HL-60/S4 treated with phorbol 12-myristate 13-acetate at 8.2 ng/mL for 4 days and 3 days (cell line): ENCODE data around the gene ZNF627.
"Not testable (repeated sequence)": the region's sequence is repeated elsewhere in the genome, so short reads cannot be mapped to it uniquely, and the experiment has no call there.

Experiments
- in situ Hi-C: fragments of 300-500 bp; cut with MboI; formaldehyde crosslinking; loops from 2 replicates; pipeline ENCODE4 v1.15.0; 2022; ENCODE audit warnings: low sequenced_read_pairs

Gene ZNF627

GRCh38 chr19:11617180-11618062, 20.1 kb downstream of the ZNF627 start:
- in situ Hi-C loops: no loop called here

- in situ Hi-C loops: no loop called here
These were observed 23.3 kb downstream of the ZNF627 start for GRCh38 chr19:11620553-11620952.

GRCh38 chr19:11622401-11622800, 25.1 kb downstream of the ZNF627 start:
- in situ Hi-C loops: not testable (repeated sequence)

- in situ Hi-C loops: no loop called here
These were observed 26.8 kb downstream of the ZNF627 start for GRCh38 chr19:11624069-11624463.

GRCh38 chr19:11626252-11626651, 29.0 kb downstream of the ZNF627 start:
- in situ Hi-C loops: no loop called here

- in situ Hi-C loops: no loop called here
These were observed 35.9 kb downstream of the ZNF627 start for GRCh38 chr19:11633223-11633622.

GRCh38 chr19:11634018-11634662, 36.9 kb downstream of the ZNF627 start:
- in situ Hi-C loops: not testable (repeated sequence)

- in situ Hi-C loops: no loop called here
These were observed 41.9 kb downstream of the ZNF627 start for GRCh38 chr19:11639245-11639601.

GRCh38 chr19:11639602-11640471, 42.6 kb downstream of the ZNF627 start:
- in situ Hi-C loops: no loop called here

- in situ Hi-C loops: no loop called here
These were observed 44.0 kb downstream of the ZNF627 start for GRCh38 chr19:11641244-11641643.

- in situ Hi-C loops: no loop called here
These were observed 45.6 kb downstream of the ZNF627 start for GRCh38 chr19:11642902-11643301.

GRCh38 chr19:11649941-11650340, 52.7 kb downstream of the ZNF627 start:
- in situ Hi-C loops: no loop called here

- in situ Hi-C loops: no loop called here
These were observed 53.8 kb downstream of the ZNF627 start for GRCh38 chr19:11651062-11651461.

GRCh38 chr19:11652056-11652455, 54.8 kb downstream of the ZNF627 start:
- in situ Hi-C loops: no loop called here

GRCh38 chr19:11652492-11652891, 55.2 kb downstream of the ZNF627 start:
- in situ Hi-C loops: no loop called here

- in situ Hi-C loops: no loop called here
These were observed 59.3 kb downstream of the ZNF627 start for GRCh38 chr19:11656535-11656934.

GRCh38 chr19:11657307-11657706, 60.0 kb downstream of the ZNF627 start:
- in situ Hi-C loops: no loop called here

- in situ Hi-C loops: no loop called here
These were observed 61.7 kb downstream of the ZNF627 start for GRCh38 chr19:11658970-11659369.

- in situ Hi-C loops: no loop called here
These were observed 62.3 kb downstream of the ZNF627 start for GRCh38 chr19:11659612-11660011.

GRCh38 chr19:11662278-11662677, 65.0 kb downstream of the ZNF627 start:
- in situ Hi-C loops: no loop called here

- in situ Hi-C loops: no loop called here
These were observed 65.9 kb downstream of the ZNF627 start for GRCh38 chr19:11663181-11663591.
